8988T (cell line): ENCODE measurements around the gene KCNAB2.

Experiments
- DNase-seq: peaks from one replicate; pipeline ENCODE4 v3.0.0; 2011

The KCNAB2 gene

DNA sequence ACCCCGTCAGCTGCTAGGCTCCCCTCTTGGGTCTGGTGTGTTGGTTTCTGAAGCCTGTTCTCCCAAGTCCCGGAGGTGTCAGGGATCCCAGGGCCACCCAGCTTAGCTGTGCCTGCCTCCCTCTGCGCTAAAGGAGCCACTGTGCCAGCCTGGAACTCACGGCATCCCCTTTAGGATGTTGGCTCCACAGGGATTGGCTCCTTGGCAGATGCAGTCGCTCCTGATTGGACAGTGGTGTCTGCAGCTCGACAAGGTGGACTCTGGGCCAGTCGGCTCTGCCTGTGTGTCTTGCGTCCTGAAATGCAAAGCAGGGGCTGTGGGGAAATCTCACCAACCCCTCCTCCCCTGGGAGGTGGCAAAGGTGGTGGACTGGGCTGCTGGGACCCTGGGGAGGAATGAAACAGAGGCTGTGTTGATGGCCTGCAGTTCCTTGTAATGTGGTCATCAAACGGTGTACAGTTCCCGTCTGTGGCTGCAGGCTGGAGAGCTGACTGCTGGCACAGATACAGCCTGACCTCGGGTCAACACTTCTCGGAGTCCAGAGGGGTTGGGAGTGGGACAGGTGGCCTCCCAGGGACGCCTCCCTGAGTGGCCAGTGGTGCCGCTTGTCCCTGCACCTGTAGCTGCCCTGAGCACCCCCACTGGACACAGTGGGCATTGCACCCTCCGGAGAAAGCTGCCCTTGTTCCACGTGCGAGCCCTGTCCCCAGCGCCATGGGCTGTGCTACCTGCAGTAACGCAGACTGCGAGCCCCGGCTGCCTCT is 11.5 kb upstream of the KCNAB2 start:
- DNase-seq: peak; percentile 77

DNA sequence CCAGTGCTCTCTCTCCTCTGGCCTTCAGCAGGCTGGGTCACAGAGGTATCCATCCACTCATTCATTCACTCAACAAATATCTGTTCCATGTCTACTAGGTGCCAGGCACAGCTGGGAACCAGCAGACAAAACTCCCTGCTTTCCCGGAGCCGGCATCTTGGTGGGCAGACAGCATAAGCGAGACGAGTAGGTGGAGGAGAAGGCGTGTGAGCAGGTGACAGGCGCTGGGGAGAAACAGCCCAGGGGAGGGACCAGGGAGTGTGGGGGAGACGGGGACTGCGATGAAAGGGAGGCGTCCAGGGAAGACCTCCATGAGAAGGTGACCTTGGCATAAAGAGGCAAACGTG is 11.0 kb upstream of the KCNAB2 start:
- DNase-seq: no peak

DNA sequence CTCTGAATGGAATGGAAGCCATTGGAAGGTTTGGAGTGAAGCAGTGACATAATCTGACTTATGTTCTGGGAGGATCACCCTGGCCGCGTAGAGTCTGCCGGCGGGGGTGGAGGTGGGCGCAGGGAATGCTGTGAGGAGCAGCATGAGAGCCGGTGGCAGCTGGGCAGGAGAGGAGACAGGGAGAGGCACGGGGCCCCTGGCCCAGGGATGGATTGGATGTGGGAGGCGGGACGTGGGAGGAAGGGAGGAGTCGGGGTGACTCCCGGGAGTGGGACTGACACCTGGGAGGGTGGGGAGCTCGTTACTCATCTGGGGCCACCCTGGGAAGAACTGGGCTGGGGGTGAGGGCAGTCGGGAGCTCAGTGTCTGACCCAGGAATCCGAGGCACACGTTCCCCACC is 10.4 kb upstream of the KCNAB2 start:
- DNase-seq: no peak

DNA sequence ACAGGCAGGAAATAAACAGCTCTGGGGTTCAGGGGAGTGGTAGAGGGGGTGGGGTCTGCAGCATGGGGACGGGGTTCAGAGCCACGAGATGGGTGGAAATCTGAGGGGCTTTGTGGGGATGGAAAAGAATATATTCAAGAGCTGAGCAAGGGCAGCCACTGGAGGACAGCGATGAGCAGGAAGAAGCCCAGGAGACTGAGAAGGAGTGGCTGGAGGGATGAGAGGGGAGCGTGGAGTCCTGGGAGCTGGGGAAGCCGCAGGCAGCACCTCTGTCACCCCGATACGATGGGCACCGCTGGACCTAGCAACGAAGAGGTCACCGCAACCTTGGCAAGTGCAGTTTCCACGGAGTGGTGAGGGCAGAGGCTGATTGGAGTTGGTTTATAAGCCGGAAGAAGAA is 10.0 kb upstream of the KCNAB2 start:
- no peak for DNase-seq

DNA sequence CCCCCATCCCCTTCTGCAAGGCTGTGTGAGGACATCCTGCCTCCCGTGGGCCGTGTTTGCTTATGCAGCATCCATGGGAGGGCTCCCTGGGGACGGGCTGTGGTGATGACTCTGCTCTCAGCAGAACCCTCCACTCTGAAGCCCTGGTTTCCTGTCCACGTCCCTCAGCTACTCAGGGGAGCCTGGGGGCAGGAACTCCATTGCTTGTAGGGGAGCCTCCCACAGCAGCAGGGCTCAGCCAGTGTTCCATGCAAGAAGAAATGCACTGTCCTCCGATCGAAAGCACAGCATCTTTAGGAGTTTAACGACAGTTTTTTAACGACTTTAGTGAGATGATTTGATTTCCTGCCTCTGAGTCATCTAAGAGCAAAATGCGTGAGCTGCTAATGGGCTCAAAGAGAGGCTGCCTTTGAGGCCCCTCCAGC is 8.3 kb upstream of the KCNAB2 start:
- DNase-seq: no peak

DNA sequence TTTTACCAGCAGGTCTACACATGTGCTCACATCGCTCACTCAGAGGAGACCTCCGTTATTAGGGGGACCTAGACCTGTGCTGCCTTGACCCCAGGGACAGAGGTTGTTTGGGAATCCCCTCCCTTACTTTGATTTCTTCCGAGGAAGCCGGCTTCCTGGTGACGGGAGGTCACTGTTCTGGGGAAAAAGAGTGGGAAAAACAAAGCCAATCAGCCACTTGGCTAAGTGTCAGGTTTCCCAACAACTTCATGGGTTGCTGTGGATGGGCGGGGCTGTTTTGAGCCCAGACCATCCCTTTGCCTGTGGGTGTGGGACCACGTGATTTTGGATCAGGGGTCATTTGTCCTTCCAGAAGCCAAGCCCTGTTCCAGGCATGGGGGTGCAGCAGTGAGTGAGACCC is 7.1 kb upstream of the KCNAB2 start:
- DNase-seq: no peak

DNA sequence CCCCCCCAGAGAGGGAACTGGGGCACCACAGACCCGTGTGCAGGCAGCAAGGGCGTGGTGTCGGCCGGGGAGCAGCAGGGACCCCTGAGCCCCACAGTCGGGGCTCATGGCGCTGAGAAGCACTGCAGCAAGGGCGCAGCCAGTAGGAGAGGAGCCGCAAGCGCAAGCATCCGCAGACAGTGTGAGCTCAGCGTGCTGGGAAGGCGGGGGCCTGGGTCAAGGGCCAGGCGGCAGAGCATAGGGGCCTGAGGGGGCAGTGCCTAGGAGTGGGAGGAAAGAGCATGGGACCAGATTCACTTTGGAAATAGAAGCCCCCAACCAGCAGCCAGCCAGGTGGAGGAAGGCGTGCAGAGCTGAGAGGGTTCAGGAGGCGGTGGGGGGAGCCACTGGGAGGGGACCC is 6.7 kb upstream of the KCNAB2 start:
- no peak for DNase-seq

DNA sequence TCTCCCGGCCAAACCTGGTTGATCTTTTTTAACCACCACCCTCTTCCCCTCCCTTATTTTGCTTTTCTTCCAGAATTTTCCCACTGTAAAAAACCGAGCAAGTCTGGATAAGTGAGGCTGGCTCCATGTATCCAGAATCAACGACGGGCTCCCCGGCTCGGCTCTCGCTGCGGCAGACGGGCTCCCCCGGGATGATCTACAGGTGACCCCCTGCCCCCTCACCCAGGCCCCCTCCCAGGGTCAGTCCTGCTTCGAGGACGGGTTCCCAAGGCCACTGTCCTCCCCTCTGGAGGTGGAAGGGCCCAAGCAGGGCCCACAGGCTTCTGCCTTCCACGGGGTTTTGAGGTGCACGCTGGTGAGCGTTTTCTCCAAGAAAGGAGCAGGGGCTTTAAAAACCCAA is 5.2 kb upstream of the KCNAB2 start:
- DNase-seq: no peak

DNA sequence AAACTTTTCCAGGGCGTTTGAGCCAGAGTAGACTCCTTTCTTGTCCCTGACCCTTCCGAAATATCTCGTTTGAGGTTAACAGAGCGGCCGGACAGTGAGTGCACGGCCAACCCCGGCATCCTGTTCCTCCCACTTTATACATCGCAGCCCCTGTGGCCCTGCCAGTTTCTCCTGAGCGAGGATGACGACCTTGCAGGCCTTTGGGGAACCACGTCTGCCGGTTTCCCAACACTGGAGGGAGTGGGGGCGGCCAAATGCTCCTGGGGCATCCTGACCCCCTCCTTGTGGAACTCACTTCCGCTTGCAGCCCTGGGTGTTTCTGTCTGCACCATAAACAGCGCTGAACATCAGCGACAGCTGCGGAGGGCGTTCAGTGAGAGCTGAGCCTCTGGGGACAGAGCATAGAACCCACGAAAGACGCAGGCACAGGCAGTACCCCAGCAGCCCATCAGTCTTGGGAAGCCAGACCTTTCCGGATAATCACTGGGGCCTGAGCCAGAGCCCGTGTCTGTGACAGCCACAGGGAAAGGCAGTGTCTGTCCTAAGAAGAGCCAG is 4.8 kb upstream of the KCNAB2 start:
- DNase-seq: no peak

DNA sequence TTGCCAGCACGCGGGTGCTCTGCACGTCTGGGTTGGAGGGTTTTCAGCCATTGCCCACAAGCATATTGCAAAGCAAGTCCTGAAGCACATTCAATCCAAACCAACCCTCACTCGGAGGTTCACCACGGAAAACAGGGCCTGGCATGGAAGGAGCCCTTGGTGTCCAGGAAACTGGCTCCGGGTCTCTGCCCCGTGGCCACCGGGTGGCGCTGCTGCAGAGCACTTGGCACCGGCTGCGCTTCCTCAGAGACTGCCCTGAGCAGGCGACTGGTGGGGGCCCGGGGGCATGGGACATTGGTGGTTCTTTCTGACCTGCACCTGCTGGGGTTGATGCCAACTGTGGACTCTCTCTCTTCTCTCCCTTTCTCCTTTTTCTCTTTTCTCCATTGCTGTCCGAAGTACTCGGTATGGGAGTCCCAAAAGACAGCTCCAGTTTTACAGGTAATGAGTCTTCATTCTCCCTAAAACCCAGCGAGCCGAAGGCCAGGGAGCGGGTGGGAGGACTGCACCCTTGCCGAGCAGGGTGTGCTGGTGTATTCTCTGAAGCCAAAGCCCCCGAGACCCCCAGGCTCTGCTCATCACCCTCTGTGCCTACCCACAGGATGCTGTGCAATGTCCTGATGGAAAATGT is 4.1 kb upstream of the KCNAB2 start:
- peak; percentile 81 for DNase-seq

DNA sequence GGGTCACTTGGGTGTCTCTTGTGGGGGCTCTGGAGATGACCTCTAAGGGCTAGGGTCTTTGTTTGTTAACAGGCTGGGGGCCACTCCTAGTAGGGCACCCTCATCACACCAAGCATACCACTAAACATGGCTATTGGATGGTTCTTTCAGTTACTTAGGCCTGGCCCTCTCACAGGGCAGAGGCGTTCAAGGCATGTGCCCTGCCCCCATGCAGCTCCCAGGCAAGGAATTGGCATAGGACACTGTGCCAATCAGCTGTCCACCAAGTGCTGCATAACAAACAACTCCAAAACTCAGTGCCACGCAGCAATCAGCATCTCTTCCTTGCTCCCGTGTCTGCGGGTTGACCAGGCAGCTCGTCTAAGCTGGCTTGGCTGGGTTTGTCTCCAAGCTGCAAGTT is 2.1 kb upstream of the KCNAB2 start:
- DNase-seq: no peak

DNA sequence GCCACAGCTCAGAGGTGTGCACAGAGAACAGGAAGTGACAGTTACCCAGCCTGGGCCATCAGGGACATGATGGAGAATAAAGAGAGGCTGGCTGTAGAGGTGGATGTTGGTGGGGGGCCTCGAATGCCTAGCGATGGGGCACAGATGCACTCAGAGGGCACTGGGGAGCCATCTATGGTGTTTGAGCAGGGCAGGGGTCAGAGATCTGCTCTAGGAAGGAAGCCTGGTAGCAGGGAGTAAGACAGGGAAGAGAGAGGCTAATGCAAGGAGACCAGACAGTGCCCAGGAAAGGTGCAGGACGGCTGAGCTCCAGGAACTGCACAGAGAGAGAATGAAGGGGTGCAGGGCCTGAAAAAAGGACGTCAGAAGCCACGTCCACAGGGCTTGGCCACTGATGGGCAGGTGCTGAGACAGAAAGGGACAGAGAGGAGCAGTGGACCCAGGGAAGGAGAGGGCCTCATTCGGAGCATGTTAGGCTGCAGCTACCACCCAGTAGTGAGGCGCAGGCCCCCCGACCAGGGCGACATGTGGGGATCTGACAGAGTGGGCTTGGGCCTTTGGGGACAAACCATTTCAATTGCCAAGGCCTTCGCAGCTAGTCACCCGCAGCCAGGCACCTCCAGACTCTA is 1.1 kb upstream of the KCNAB2 start:
- DNase-seq: no peak

DNA sequence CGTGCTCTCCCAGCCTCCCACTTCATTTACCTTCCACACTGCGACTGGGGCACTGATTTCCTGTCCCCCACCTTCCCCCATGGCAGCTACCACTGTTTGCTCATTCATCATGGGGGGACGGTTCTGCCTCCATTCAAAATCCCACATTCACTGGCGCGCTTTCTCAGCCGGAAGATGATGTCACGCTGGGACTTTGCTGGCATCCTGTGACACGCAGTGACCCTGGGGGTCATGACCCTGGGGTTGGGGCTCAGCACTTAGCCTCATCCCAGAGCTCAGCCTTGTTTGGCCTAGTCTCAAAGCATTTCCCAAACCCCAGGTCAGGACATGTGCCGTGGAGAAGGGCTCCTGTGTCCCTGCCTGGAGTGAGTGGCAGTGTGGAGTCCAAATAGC is 582 bp upstream of the KCNAB2 start:
- DNase-seq: no peak

DNA sequence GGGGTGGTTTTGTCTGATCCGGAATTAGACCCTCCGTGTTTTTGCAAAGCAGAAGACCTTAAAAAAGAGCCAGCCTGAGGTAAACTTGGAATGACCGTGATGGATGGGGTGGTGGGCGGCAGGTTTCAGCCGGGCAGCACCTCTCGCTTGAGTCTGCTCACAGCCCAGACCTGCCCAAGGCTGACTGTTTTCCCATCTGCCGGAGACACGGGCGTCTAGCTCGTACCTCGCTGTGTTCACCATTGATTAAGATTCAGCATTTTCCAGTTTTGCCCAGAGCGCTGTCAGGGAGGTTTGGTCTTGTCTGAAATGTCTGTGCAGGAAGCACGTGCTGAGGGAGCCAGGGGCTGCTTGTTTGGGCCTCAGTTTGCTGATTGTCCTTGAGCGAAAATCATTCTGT is 591 bp downstream of the KCNAB2 start:
- no peak for DNase-seq

DNA sequence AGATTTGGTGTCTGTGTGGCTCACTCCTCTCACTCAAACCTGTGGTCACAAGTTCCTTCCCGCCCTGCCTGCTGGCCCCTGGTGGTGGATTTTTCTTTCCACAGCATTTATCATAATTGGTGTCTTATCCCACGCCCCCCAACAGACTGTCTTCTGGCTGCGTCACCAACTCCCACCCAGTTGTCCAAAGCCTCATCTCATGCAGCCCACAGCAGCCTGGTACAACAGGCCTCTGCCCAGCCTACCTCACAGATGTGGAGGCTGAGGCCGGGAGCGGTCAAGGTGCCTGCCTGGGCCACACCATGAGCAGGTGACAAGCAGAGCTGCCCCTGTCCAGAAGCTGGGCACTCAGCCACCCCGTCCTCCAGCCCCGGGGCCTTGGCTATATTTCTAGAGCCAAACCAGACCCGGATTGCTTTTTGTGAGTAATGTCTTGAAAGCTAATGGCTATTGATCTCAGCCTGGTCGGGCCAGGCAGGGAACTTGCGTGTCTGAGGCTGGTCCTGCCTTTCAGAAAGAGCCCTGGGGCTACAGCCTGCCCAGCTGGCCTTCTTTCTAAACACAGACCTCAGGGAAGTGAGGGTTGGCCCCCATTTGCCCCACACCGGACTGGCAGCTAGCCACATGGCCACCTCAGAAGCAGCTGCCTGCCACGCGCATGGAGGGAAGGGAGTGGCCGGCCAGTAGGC is 2.6 kb downstream of the KCNAB2 start:
- DNase-seq: no peak

DNA sequence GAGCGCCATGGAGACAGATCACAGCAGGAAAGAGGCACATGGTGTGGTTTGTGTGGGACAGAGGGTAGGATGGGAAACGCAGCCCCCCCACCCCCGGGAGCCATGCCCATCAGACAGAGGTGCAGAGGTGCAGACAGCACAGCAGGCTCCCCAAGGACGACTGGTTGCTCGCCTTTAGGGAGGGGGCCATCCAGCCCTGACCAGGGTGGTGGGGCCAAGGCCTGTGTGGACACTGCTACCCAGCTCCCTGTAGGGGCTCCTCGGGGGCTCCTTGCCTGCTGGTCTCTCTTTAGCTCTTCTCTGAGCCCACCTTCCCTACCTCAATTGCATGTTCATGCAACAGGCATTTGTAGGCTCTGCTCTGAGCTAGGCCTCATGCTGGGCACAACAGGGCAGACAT is 3.7 kb downstream of the KCNAB2 start:
- DNase-seq: no peak

DNA sequence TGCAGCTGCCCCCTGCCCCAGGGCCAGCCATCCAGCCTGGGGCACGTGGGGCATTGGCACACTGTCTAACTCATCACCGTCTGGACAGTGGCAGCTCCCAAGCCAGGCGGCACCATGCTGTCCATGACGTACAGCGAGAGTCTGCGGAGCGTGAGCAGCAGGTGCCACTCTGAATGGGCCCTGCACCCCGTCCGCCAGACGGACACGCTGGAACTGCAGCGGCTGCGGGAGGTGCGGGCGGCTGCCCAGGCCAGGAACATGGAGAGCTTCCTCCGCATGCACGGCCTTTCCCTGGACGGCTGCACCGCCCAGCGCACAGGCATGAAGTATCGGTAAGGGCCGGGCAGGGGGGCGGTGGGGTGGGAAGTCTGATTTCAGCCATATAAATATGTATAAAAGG is 5.7 kb downstream of the KCNAB2 start:
- no peak for DNase-seq

DNA sequence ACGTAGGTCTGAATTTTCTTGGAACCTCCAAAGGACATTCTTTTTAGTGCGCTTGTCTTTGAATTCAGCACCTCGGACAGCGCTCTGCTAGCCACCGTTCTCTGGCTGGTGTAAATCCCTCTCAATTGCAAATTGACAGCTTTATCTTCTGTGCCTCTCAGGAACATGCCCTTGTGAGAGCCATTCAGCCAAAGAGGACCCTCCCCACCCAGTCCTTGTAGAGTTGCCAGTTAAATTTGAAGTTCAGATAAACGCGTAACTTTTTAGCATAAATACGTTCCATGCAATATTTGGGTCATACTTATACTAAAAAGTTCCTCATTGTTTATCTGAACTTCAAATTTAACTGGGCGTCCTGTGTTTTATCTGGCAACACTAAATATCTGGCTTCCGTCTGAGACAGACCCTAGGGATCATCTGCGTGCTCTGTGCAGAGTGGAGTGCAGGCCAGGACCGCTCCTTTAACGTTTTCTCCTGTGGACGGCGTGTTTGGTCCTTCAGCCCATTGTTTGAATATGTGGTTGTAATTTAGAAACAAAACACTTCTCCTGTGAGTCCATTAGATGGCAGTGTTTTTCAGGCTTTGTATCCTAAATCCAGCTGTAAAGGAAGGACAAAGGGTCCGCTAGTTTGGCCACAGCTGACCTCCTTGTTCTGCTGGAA is 7.0 kb downstream of the KCNAB2 start:
- peak; percentile 72 for DNase-seq

DNA sequence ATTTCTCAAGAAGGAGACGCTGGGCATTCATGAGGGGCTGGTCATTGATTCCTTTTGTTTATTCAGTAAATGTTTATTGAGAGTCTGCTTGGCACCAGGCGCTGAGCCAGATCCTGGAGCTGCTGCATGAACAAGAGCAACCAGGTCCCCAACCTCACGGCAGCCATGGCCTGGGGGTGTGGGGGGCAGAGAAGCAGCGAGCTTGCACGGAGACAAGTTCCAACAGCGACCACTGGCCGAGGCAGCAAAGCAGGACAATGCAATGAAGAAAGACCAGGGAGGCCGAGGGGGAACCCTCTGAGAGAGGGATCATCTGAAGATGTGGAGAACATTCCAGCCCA is 7.5 kb downstream of the KCNAB2 start:
- DNase-seq: no peak

DNA sequence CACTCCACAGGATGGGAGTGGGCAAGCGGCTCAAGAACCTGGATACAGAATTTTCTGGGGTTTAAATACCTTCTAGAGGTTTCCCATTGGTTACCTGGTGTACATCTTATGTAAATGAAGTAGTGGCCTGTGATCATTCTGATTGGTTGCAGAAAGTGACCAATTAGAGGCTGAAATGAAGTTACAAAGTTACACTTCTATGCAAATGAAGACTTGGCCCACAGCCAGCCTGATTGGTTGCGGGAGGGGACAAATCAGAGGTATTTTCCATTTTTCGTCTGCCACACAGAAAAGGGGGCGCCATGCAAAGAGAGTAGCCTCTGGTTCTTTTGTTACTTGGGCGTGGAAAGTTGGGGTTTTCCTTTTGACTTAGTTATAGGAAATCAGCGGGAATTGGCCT is 8.9 kb downstream of the KCNAB2 start:
- no peak for DNase-seq

DNA sequence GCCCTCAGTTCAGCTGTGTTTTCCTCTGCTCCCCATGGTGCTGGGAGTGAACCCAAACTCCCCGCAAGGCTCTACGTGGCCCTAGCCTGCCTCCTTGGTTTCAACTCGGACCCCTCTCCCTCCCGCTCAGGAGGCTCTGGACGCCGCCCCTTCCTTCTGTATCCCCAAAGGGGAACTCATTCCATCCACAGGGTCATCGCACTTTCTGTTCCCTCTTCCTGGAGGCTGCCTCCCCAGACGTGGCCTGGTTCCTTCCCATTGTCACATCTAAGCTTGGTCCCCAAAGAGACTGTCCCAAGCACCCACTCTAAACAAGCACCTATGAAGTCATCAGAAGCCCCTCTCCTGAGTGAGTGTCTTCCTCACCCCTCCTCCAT is 10.9 kb downstream of the KCNAB2 start:
- DNase-seq: no peak

DNA sequence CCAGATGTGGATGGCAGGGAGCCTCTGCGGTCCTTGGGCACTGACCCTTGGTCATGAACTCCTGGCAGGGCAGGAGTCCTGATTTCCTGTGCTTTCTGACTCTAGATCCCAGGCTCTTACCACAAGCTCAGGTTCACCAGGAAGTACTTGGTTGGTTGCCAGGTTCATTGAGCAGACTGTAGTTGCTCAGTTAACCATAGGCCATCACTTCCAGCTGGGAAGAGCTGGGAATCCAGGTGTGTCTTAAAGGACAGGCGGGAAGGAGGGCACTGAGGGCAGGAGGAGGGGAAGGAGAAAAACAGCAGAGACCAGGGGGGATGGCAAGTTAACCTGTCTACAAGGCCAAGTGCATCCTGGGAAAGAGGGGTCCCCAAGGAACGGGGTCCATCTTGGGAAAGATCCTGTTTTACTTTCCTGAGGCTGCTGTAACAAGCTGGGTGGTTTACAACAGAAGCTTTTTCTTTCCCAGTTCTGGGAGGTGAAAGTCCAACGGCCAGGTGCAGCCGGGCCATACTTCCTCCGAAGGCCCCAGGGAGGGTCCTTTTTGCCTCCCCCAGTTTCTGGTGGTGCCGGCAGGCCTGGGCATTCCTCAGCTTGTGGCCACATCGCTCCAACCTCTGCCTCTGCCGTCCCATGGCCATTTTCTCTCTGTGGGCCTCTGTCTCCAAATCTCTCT is 11.6 kb downstream of the KCNAB2 start:
- DNase-seq: no peak

DNA sequence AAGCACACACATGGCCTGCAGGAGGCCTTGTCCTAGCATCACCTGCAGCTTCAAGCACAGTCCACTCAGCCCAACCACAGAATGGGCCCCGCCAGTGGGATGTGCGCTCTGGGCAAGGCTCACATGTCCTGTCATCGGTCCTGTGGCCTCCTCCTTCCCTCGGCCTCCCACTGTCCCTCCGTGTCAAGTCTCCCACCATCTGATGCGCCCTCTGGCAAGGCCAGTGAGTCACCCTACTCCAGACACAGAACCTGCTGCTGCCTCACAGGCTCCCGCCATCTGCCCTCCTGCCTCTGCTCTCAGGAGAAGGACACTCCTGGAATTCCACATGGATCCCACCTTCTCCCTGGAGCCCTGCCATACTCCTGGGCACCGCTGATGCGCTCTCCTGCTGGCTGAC is 14.2 kb downstream of the KCNAB2 start:
- DNase-seq: no peak
